T-cell (primary cell): ENCODE data around the gene NKAIN2. TPM values are rescaled to one million over a fixed set of nuclear protein-coding genes. Genes with fewer than 3 reads are reported as not detected.
"Not testable (repeated sequence)": the region's sequence is repeated elsewhere in the genome, so short reads cannot be mapped to it uniquely, and the experiment has no call there.

Source experiments
- ATAC-seq, 4 experiments: fragments of 200-7000 bp in 3 of 4; fragments of 150-1000 bp in 1 of 4; cut with Tn5 transposase; replicated peaks in 1 of 4; 1 replicate in 3 of 4; 2 replicates in 1 of 4; pipeline ENCODE4 v1.10.0; 2021; ENCODE audit warnings: moderate library complexity in 3 of 4, mild to moderate bottlenecking in 2 of 4, moderate number of reproducible peaks in 1 of 4
- CTCF ChIA-PET, 2 donors: fragments of 300-600 bp; sonication (Branson Sonifier 250); formaldehyde crosslinking; loops; one replicate each; lab custom pipeline; 2022; ENCODE audit warnings: antibody characterized with exemption in 2 of 2; lab: Charles Lee
- POLR2A ChIA-PET, 2 donors: fragments of 300-600 bp; sonication (Branson Sonifier 250); formaldehyde crosslinking; loops; one replicate each; lab custom pipeline; 2022; ENCODE audit warnings: antibody characterized with exemption in 2 of 2; lab: Charles Lee
- DNase-seq, 35 experiments: peaks; one replicate each; pipeline versions ENCODE4 v3.0.0 to v3.0.0-alpha.2; 2013 to 2023
- H3K27ac ChIP-seq: one replicate; pipeline ENCODE4 v1.5.1; 2013; ENCODE audit warnings: low read length
- H3K27me3 ChIP-seq, 2 experiments: replicated peaks in 1 of 2; 1 replicate in 1 of 2; 2 replicates in 1 of 2; pipeline versions ENCODE4 v1.6.1 to v1.7.0; 2013; ENCODE audit warnings: low read length in 1 of 2, mixed read lengths in 1 of 2; ENCODE audit not compliant: control insufficient read depth in 2 of 2, insufficient read depth in 2 of 2; ENCODE audit errors: extremely low read depth in 1 of 2
- H3K36me3 ChIP-seq, 2 donors: 1 replicate in 1 of 2; 2 replicates in 1 of 2; pipeline versions ENCODE4 v1.6.1 to v1.7.0; 2013; ENCODE audit warnings: low read length in 1 of 2; ENCODE audit not compliant: control insufficient read depth in 2 of 2, insufficient read depth in 1 of 2; ENCODE audit errors: extremely low read depth in 1 of 2
- H3K4me1 ChIP-seq, 2 experiments: 1 replicate in 1 of 2; 2 replicates in 1 of 2; pipeline versions ENCODE4 v1.6.1 to v1.7.0; 2013; ENCODE audit warnings: low read length in 2 of 2, mixed read lengths in 1 of 2; ENCODE audit not compliant: insufficient read depth in 2 of 2, control insufficient read depth in 1 of 2; ENCODE audit errors: extremely low read depth in 1 of 2
- H3K4me3 ChIP-seq, 2 donors: 1 replicate in 1 of 2; 2 replicates in 1 of 2; pipeline versions ENCODE4 v1.5.1 to v1.7.0; 2013; ENCODE audit warnings: mild to moderate bottlenecking in 2 of 2, low read length in 1 of 2, moderate library complexity in 1 of 2; ENCODE audit not compliant: control insufficient read depth in 1 of 2; ENCODE audit errors: extremely low read depth in 1 of 2
- H3K9me3 ChIP-seq: 2 replicates; pipeline ENCODE4 v1.7.0; 2013
- H3K27ac Mint-ChIP-seq, 2 donors: one replicate each; pipeline ENCODE4 v1.8.0; 2020 to 2021; ENCODE audit warnings: mild to moderate bottlenecking in 2 of 2, mixed read lengths in 2 of 2
- H3K27me3 Mint-ChIP-seq, 2 donors: one replicate each; pipeline ENCODE4 v1.8.0; 2021 to 2022; ENCODE audit warnings: mixed read lengths in 2 of 2
- H3K36me3 Mint-ChIP-seq: one replicate; pipeline ENCODE4 v1.8.0; 2021; ENCODE audit warnings: mixed read lengths
- H3K4me1 Mint-ChIP-seq, 3 donors: one replicate each; pipeline ENCODE4 v1.8.0; 2020 to 2022; ENCODE audit warnings: mixed read lengths in 3 of 3, mild to moderate bottlenecking in 1 of 3
- H3K4me3 Mint-ChIP-seq, 3 donors: one replicate each; pipeline ENCODE4 v1.8.0; 2020 to 2022; ENCODE audit warnings: mild to moderate bottlenecking in 3 of 3, mixed read lengths in 3 of 3, moderate library complexity in 3 of 3
- H3K9me3 Mint-ChIP-seq, 3 donors: one replicate each; pipeline ENCODE4 v1.8.0; 2020 to 2022; ENCODE audit warnings: mixed read lengths in 3 of 3
- WGBS: methylation state at CpG from one replicate; pipeline ENCODE4 v1.1.5; 2013; ENCODE audit warnings: missing lambda C conversion rate; ENCODE audit not compliant: insufficient coverage; 5-methylcytosine and 5-hydroxymethylcytosine counted together
- total RNA-seq, 35 experiments: library from RNA in 6 of 35; stranded (reverse) in 6 of 35; fragments of 120-200 nt in 1 of 35; gene quantifications; one replicate each; pipeline versions ENCODE4 v1.2.1 to v1.2.4 and lab custom pipeline; 2013 to 2026

NKAIN2 gene
- total RNA-seq, 5 donors from 2014 or later (not counting 1 experiment from before 2014, with no cell fraction given), result 0.13 TPM; not detected in 4

DNA sequence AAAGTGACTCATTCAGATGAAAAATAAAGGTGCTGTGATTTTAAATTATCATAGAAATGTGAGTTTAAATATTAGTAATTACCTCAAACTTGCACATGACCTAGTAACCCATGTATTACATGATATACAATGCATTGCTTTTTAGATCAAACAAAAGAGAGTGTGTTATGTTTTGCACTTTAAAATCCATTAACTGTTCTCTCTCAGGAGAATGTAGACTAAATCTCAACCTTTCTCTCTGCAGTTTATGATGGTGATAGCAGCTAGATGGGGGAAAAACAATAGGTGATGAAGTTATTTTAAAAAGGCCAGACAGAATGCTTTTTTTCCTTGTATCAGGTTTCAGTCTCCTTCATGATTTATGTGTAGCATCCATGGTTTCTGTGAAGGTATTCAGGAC lies 754.2 kb downstream of the NKAIN2 start:
- no peak for DNase-seq
- Mint-ChIP-seq H3K27ac (no peak overlapping the region), H3K4me3 (no peak overlapping the region), H3K4me1 (no peaks in the 10 kb centered on the region), H3K36me3 (no peaks in the 10 kb centered on the region), H3K9me3 (peaks cover 0 to 8% (median 0%) of the 10 kb centered on the region in 3 donors), H3K27me3 (no peaks in the 10 kb centered on the region)
- H3K9me3 ChIP-seq, result no peaks in the 10 kb centered on the region
- no peaks in the 10 kb centered on the region for H3K4me1 ChIP-seq
- no peaks in the 10 kb centered on the region for H3K27me3 ChIP-seq
- ATAC-seq, result no peak
- POLR2A ChIA-PET, result no interaction called here
- CTCF ChIA-PET, result no interaction called here
- H3K27ac ChIP-seq, result no peak overlapping the region
- no peak overlapping the region for H3K4me3 ChIP-seq
- no peaks in the 10 kb centered on the region for H3K36me3 ChIP-seq

DNA sequence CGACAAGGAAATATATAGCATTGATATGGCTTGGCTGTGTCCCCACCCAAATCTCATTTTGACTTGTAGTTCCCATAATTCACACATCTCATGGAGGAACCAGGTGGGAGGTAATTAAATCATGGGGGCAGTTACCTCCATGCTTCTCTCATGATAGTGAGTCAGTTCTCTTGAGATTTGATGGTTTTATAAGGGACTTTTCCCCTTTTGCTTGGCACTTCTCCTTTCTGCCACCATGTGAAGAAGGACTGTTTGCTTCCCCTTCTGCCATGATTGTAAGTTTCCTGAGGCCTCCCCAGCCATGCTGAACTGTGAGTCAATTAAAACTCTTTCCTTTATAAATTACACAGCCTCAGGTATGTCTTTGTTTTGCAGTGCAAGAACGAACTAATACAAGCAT lies 756.4 kb downstream of the NKAIN2 start:
- H3K27me3 ChIP-seq, H3K27ac Mint-ChIP-seq, POLR2A ChIA-PET, DNase-seq, H3K36me3 ChIP-seq, CTCF ChIA-PET, H3K4me1 Mint-ChIP-seq, H3K4me3 ChIP-seq, ATAC-seq, H3K9me3 Mint-ChIP-seq, H3K27ac ChIP-seq, H3K9me3 ChIP-seq, H3K27me3 Mint-ChIP-seq, H3K4me1 ChIP-seq, H3K36me3 Mint-ChIP-seq, H3K4me3 Mint-ChIP-seq: not testable (repeated sequence)
- WGBS, result no CpG with 5 or more reads among the region's 2 CpGs

DNA sequence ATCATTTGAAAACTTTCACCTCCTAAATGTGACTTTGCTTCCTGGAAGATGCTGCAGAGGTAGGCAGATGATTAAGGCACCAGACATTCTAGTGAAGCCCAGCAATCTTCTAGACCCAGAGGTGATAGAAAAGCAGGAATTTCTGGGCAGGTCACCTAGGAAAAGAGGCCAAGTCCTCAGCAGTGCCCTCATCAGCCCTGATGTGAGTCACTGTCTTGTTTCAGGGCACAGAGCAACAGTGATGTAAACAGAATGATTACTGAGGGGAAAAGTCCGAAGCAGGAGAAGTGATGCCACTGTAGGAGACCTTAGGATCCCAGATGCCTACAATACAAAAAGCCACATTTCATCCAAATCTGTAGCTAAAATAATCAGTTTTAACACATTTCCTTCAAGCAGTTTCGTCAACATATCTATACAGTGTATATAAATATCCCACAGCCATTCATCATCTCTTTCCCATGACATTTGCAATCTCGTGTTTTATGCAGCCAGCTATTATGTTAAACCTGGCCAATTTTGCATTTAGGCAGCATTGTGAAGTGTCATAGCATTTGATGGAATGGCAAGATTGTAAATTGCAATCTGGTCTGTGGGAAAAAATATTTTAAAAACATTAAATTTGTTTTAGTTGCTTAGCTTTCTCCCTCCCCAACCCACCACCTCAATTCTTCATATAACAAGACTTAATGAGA lies 757.4 kb downstream of the NKAIN2 start:
- Mint-ChIP-seq H3K9me3 (peaks cover 0 to 9% (median 6%) of the 10 kb centered on the region in 3 donors), H3K27ac (no peak overlapping the region), H3K36me3 (no peaks in the 10 kb centered on the region), H3K4me1 (no peaks in the 10 kb centered on the region), H3K4me3 (no peak overlapping the region), H3K27me3 (no peaks in the 10 kb centered on the region)
- ChIA-PET CTCF (no interaction called here), POLR2A (no interaction called here)
- ATAC-seq (no peak), DNase-seq (no peak)
- H3K4me3 ChIP-seq, result no peak overlapping the region
- no CpG with 5 or more reads among the region's 3 CpGs for WGBS
- H3K4me1 ChIP-seq, result no peaks in the 10 kb centered on the region
- no peaks in the 10 kb centered on the region for H3K36me3 ChIP-seq
- H3K27me3 ChIP-seq, result no peaks in the 10 kb centered on the region
- no peak overlapping the region for H3K27ac ChIP-seq
- H3K9me3 ChIP-seq, result no peaks in the 10 kb centered on the region

DNA sequence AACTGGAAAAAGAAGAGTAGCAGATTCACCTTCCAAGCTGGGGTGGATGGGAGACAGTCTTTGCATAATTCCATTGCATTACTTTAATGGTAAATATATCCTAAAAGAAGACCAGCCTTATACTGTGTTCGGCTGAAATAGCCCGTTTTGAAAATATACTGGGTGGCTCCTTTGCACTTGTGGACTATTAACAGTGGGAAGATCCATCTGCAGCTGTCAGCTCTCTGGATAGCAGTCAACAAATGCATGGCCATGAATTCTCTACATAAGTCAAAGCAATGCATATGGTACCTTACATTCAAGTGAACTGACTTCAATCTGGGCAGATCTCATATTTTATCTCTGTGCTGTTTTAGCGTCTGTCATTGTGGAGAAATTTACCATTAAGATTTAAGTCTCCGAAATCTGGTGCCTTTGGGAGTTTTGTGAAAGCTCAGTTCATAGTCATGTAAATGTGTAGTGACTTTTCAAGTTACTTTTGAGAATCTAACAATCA lies 758.0 kb downstream of the NKAIN2 start:
- Histone ChIP-seq H3K4me3 (no peak overlapping the region), H3K27ac (no peak overlapping the region), H3K36me3 (no peaks in the 10 kb centered on the region), H3K9me3 (no peaks in the 10 kb centered on the region), H3K27me3 (no peaks in the 10 kb centered on the region), H3K4me1 (no peaks in the 10 kb centered on the region)
- H3K4me3 Mint-ChIP-seq, result no peak overlapping the region
- ATAC-seq (no peak), DNase-seq (no peak)
- CTCF ChIA-PET, result no interaction called here
- 86% methylated on average over 2 of the region's 4 CpGs for WGBS
- H3K36me3 Mint-ChIP-seq, result no peaks in the 10 kb centered on the region
- no peaks in the 10 kb centered on the region for H3K27me3 Mint-ChIP-seq
- no peaks in the 10 kb centered on the region for H3K4me1 Mint-ChIP-seq
- H3K9me3 Mint-ChIP-seq, result peaks cover 0 to 9% (median 2%) of the 10 kb centered on the region in 3 donors
- POLR2A ChIA-PET, result no interaction called here
- H3K27ac Mint-ChIP-seq, result no peak overlapping the region

DNA sequence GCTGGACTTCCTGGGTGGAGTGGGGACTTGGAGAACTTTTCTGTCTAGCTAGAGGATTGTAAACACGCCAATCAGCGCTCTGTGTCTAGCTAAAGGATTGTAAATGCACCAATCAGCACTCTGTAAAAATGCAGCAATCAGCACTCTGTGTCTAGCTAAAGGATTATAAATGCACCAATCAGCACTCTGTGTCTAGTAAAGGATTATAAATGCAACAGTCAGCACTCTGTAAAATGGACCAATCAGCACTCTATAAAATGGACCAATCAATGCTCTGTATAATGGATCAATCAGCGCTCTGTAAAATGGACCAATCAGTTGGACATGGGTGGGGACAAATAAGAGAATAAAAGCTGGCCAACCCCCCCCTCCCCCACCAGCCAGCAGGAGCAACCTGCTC lies 760.5 kb downstream of the NKAIN2 start:
- H3K4me3 ChIP-seq, H3K4me3 Mint-ChIP-seq, H3K4me1 ChIP-seq, H3K36me3 ChIP-seq, H3K4me1 Mint-ChIP-seq, H3K27me3 Mint-ChIP-seq, H3K27me3 ChIP-seq, ATAC-seq, H3K27ac Mint-ChIP-seq, CTCF ChIA-PET, H3K9me3 ChIP-seq, H3K36me3 Mint-ChIP-seq, H3K27ac ChIP-seq, H3K9me3 Mint-ChIP-seq, DNase-seq: not testable (repeated sequence)
- POLR2A ChIA-PET, result interaction anchor here in 1 of 2 donors (0.7 kb wide), 1 partner anchor 193 kb away, joined by 3 read pairs; no protein-coding TSS in a partner anchor
- no CpG with 5 or more reads among the region's 3 CpGs for WGBS

DNA sequence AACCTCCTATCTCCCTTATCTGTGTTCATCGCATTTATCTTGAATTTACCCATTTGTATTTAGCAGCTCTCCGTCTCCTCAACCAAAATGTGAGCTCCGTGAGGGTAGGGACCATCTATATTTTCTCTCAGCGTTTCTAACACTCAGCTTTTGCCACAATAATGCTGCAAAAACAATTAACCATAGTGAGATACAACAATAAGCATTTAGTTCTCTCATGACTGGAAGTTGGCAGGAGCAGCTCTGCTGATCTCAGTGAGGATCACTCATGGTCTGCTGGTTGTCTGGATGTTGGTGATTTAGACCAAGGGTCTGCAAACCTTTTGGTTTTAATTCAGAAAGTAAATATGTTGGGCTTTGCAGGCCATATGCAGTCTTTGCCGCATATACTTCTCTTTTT lies 763.7 kb downstream of the NKAIN2 start:
- Histone ChIP-seq H3K36me3 (no peaks in the 10 kb centered on the region), H3K9me3 (no peaks in the 10 kb centered on the region), H3K27me3 (no peaks in the 10 kb centered on the region), H3K27ac (no peak overlapping the region), H3K4me3 (no peak overlapping the region), H3K4me1 (no peaks in the 10 kb centered on the region)
- H3K9me3 Mint-ChIP-seq, result peaks cover 6 to 18% (median 18%) of the 10 kb centered on the region in 3 donors
- DNase-seq (no peak), ATAC-seq (no peak)
- H3K27me3 Mint-ChIP-seq, result no peaks in the 10 kb centered on the region
- H3K4me3 Mint-ChIP-seq, result no peak overlapping the region
- no peak overlapping the region for H3K27ac Mint-ChIP-seq
- CTCF ChIA-PET, result no interaction called here
- POLR2A ChIA-PET, result no interaction called here
- 71% methylated on average over 2 of the region's 5 CpGs for WGBS
- no peaks in the 10 kb centered on the region for H3K4me1 Mint-ChIP-seq
- H3K36me3 Mint-ChIP-seq, result no peaks in the 10 kb centered on the region
